Measurements from ENCODE around the gene LAMB4.

LAMB4 gene

GRCh38 chr7:108142180-108142579, 12.0 kb upstream of the LAMB4 start:
- no peak for DNase-seq (ENCODE audit: low read depth in 1 of 2, low spot score in 1 of 2)

DNA sequence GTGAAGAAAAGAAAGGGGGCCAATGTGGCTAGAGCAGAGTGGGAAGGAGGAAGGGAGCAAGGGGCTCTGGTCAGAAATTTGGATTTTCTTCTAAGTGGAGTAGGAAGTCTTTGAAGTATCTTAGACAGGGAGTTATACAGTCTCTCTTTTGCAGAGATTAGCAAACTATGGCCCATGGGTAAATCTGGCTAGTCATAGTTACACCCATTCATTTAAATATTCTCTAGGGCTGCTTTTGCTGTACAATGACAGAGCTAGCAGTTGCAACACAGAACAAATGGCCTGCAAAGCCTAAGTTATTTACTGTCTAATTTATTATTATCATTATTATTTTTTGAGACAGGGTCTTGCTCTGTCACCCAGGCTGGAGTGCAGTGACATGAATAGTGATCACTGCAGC, 10.5 kb upstream of the LAMB4 start:
- DNase-seq (ENCODE audit: low read depth in 1 of 2, low spot score in 1 of 2), result no peak

DNA sequence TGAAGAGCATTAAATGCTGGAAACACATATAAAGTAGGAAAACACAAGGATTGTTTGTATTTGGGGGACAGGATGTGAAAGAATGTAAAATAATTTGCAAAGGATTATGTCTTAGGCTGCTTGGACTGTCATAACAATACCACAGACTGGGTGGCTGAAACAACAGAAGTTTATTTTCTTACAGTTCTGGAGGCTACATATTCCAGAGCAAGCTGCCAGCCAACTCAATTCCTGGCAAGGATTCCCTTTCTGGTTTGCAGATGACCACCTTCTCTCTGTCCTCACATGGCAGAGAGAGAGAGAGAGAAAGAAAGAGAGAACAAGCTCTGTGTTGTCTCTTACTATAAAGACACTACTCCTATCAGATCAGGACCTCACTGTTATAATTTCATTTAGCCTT, 8.8 kb upstream of the LAMB4 start:
- DNase-seq (ENCODE audit: low read depth in 1 of 2, low spot score in 1 of 2), result no peak

- DNase-seq (ENCODE audit: low read depth in 1 of 2, low spot score in 1 of 2), result no peak
These were observed 7.8 kb upstream of the LAMB4 start for GRCh38 chr7:108137993-108138392.

GRCh38 chr7:108137040-108137439, 6.9 kb upstream of the LAMB4 start:
- no peak for DNase-seq (ENCODE audit: low read depth in 1 of 2, low spot score in 1 of 2)

DNA sequence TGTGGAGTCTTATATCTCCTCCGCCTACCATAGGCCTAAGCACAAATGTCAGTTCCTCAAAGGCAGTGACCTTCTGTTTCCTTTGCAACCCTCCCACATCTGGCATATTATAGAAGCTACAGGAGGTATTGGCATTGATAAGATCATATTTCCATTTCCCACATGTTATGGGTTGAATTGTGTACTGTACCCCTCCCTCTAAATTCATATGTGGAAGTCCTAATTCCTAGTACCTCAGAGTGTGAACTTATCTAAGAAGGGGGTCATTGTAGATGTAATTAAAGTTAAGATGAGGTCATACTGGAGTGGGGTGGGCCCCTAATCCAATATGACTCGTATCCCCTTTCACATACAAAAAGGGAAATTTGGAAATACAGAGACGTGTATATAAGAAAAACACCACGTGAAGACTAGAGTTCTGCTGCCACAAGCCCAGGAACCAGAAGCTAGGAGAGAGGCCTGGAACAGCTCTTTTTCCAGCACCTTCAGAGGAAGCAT, 6.1 kb upstream of the LAMB4 start:
- DNase-seq (ENCODE audit: low read depth in 1 of 2, low spot score in 1 of 2), result no peak

DNA sequence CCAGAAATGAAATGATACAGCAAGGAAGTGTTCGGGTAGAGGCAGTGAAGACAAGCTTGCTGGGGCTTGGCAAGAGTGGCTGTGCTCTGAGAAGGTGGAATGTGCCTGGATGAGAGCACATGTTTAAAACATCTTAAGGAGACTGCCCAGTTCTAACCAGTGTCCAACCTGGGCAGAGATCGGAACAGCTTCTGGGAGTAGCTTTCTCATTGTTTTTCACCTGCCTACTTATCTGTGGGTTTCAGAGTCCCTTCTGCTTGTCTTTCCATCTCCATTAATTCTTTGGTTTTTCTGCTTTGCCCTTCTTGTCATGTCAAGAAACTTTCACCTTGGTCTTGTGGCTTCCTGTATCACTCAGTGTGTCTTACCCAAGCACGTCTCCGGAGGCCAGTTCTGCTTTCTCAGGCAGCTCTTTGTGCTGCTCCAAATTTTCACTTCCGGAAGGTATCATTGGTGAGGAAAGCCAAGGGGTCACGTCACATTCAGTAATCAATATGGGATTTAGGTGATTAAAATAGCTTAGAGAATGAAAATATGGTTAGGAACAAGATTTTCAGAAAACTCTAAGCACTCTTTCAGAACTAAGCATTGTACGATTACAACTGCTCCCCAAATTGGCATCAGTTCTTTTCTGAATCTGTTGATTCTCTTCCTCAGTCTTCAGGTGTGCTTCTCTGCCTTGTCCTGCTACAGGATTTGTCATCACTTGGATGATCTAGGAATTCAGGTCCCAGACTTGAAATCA, 5.5 kb upstream of the LAMB4 start:
- DNase-seq (ENCODE audit: low read depth in 1 of 2, low spot score in 1 of 2), result no peak

GRCh38 chr7:108134486-108134885, 4.3 kb upstream of the LAMB4 start:
- DNase-seq (ENCODE audit: low read depth in 1 of 2, low spot score in 1 of 2), result no peak

GRCh38 chr7:108132551-108133265, 2.5 kb upstream of the LAMB4 start:
- no peak for DNase-seq (ENCODE audit: low read depth in 1 of 2, low spot score in 1 of 2)

DNA sequence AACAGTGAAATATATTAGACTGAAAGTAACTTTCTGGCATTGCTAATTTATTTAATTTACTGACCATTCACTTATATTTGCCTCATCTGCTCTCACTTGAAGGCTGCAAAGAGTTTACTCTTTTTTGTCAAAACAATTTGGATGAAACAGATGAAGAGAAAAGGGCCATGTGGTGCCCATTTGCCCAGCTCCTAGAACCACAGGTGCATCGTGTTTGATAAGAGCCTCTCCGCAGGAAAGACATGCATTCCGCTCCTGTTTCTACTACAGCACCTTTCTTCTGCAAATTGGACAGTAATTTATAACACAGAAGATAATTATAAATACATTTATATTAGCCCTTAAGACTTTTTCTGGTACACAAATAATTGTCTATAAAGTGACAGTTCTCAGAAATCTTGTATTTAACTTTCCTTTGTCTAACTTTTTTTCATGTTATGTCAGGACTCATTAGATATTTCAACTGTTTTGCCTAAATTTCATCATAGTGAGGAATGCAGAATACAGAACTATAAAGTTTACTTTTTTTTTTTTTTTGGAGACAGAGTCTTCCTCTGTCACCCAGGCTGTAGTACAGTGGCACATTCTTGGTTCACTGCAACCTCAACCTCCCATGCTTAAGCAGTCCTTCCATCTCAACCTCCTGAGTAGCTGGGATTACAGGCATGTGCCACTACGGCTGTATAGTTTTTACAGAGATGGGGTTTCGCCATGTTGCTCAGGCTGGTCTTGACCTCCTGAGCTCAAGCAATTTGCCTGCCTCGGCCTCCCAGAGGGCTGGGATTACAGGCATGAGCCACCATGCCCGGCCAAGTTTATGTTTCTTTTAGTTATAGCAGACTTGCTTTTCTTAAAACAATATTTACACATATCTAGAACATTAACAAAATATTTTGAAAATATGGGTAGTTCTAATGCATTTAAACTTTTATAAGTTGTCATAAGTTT, 869 bp downstream of the LAMB4 start:
- DNase-seq (ENCODE audit: low read depth in 1 of 2, low spot score in 1 of 2), result no peak

DNA sequence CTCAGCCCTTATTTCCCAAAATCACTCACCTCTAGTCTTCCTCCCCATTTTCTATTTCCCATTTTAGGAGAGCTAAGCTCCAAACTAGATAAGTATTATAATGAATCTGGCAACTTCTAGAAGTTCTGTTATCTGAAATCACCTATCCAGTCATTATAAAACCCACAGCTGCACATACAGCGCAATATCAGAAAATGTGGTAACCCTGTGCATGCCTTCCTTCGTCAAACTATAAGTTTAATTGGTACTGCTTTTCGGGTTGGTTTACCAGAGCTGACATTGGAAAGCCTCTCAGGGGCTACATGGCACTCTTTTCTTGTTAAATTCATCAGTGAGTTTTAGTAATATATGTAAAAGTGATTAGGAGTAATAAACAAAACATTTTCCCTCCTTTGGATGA, 1.6 kb downstream of the LAMB4 start:
- DNase-seq (ENCODE audit: low read depth in 1 of 2, low spot score in 1 of 2), result no peak

DNA sequence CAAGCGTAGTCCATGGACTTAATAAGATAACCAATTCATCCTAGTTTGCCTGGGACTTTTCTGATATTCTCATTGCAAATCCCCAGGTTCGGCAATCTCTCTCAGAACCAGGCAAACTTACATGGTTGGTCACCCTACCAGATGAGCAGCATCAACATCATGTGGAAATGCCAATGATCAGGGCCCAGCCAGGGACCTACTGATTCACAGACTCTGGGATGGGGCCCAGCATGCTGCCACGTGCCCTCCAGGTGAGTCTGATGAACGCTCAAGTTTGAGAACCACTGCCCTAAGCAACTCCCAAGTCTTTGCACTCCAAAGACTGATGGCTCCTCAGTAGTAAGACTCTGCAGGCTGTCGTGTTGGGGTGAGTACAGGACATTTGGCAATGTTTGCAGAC, 2.7 kb downstream of the LAMB4 start:
- DNase-seq (ENCODE audit: low read depth in 1 of 2, low spot score in 1 of 2), result no peak

GRCh38 chr7:108124820-108125219, 5.3 kb downstream of the LAMB4 start:
- no peak for DNase-seq (ENCODE audit: low read depth in 1 of 2, low spot score in 1 of 2)

DNA sequence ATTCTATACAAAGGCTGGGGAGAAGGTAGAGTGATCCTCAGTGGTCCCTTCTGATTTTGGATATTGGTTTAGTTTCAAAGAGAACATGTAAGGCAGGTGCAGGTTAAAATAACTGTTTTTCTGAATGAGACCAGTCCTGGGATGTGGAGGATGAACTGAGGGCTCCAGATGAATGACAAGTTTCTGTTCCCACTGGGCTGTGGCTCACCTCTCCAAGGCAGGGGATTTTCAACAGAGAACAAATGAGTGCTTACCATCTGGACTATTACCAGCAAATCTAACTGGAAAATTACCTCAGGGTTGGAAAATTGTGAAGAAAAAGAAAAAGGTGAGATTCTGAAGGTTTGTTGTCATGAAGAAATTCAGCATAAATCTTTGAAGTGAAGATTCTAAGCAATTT, 8.0 kb downstream of the LAMB4 start:
- no peak for DNase-seq (ENCODE audit: low read depth in 1 of 2, low spot score in 1 of 2)

DNA sequence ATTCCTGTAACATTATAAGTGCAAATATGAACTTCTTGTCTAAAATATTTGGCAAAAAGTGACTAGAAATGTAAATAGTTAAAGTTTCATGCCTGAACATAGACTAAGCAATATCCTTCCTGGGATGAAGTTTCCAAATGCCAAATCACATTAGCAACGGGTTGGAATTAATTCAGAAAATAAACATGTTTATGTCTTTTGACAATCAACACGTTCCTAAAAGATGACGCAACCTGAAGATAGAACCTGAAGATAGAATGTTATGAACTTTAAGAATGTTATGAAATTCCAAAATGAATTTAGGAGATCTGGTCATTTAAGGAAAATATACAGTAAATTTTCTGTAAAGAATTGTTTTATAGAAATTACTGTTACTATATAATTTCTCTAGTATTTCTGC, 9.2 kb downstream of the LAMB4 start:
- DNase-seq (ENCODE audit: low read depth in 1 of 2, low spot score in 1 of 2), result no peak

GRCh38 chr7:108120196-108120595, 10.0 kb downstream of the LAMB4 start:
- no peak for DNase-seq (ENCODE audit: low read depth in 1 of 2, low spot score in 1 of 2)

GRCh38 chr7:108118959-108119358, 11.2 kb downstream of the LAMB4 start:
- no peak for DNase-seq (ENCODE audit: low read depth in 1 of 2, low spot score in 1 of 2)

- DNase-seq (ENCODE audit: low read depth in 1 of 2, low spot score in 1 of 2), result no peak
These were observed 15.9 kb downstream of the LAMB4 start for GRCh38 chr7:108114117-108114841.

DNA sequence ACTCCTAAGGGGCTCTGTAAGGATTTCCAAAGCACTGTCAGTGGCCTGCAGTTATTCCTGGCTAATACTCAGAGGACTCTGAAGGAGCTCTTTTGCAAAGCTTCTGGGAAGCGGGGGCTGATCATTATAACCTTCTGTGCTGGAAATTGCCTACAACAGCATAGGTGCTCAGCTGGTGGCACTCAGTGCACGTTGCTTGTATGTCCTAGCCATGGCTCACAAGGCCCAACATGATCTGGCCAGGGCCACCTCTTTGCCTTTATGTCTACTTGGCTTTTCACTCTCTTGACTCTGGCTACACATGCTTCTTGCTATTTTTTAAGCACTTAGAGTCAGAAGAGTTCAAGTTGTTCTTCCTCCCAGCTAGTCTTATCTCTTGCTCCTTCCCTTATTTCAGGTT, 17.5 kb downstream of the LAMB4 start:
- DNase-seq (ENCODE audit: low read depth in 1 of 2, low spot score in 1 of 2), result no peak

DNA sequence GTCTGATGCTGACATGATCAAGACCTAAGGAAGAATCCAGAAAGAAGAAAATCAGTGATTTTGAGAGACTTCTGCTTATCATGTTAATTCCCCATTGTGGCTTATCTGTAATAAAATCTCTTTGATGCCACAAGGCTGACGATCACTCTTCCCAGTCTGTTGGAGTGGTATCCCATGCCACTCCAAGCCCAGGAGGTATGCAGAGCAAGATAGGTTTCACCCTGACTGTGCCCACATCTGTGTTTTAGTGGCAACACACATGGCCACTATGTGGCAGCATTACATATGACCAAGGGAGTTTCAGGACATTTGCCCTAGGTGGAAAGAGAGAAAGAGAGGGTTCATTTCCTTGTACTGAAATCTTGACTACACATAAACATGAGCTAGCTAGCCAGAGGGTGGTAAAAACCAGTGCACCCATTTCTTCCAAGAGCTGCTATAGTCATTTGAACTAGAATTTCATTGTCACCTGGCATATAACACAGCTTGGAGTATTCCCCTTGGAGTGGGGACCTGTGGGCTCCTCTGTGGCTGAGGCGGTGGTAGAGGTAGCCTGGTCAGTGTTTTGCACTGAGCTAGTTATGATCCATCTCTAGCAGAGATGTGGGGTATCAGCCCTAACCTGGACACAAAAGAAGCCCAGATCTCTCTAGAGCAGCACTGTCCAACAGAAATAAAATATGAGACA, 20.8 kb downstream of the LAMB4 start:
- no peak for DNase-seq (ENCODE audit: low read depth in 1 of 2, low spot score in 1 of 2)
